A549 (cell line): ENCODE measurements around the gene TFG. TPM values are rescaled to one million over a fixed set of nuclear protein-coding genes. Genes with fewer than 3 reads are reported as not detected.

Experiments
- ATAC-seq, 2 experiments: fragments of 200-7000 bp in 1 of 2; fragments of >200 bp in 1 of 2; cut with Nextera tagmentation in 1 of 2; cut with Tn5 transposase in 1 of 2; 3 replicates each; pipeline versions ENCODE4 v1.8.0 to v1.9.1; 2018 to 2020; ENCODE audit warnings: mild to moderate bottlenecking in 1 of 2, moderate library complexity in 1 of 2
- CTCF ChIA-PET: fragments of 300-600 bp; sonication (Branson Sonifier 250); formaldehyde crosslinking; extraction: SDS; loops from one replicate; lab custom pipeline; 2021; ENCODE audit warnings: antibody characterized with exemption, inconsistent platforms; lab: Yijun Ruan, JAX
- POLR2A ChIA-PET: fragments of 350-600 bp; formaldehyde crosslinking; extraction: SDS; loops from one replicate; lab custom pipeline; 2021; ENCODE audit warnings: antibody characterized with exemption, inconsistent platforms; lab: Yijun Ruan, JAX
- DNase-seq, 2 experiments: peaks; one replicate each; pipeline versions ENCODE4 v3.0.0 to v3.0.0-alpha.2; 2011 to 2016; ENCODE audit warnings: low read depth in 1 of 2, low spot score in 1 of 2
- FAIRE-seq: peaks from 2 replicates; lab custom pipeline; 2011; peaks lifted over from hg19 to GRCh38; lab: Jason Lieb, UNC
- H3K27ac ChIP-seq, 2 experiments: fragments of >200 bp; sonication (Bioruptor Twin); formaldehyde crosslinking; 3 replicates each; pipeline ENCODE4 v1.5.1; 2016 to 2017
- H3K4me1 ChIP-seq: fragments of >200 bp; sonication (Bioruptor Twin); formaldehyde crosslinking; 3 replicates; pipeline ENCODE4 v1.6.1; 2016
- H3K4me2 ChIP-seq: fragments of >200 bp; sonication (Bioruptor Twin); formaldehyde crosslinking; 3 replicates; pipeline ENCODE4 v1.6.1; 2016
- H3K4me3 ChIP-seq: fragments of >200 bp; sonication (Bioruptor Twin); formaldehyde crosslinking; 3 replicates; pipeline ENCODE4 v1.5.1; 2016
- H3K9me3 ChIP-seq: fragments of >200 bp; sonication (Bioruptor Twin); formaldehyde crosslinking; 3 replicates; pipeline ENCODE4 v1.6.1; 2016
- CEBPB ChIP-seq, 2 experiments: fragments of >200 bp in 1 of 2; sonication (Bioruptor Twin) in 1 of 2; formaldehyde crosslinking in 1 of 2; IDR thresholded peaks; 2 replicates each; pipeline ENCODE4 v1.6.1; 2012 to 2016
- CHD2 ChIP-seq: fragments of 150-350 bp; IDR thresholded peaks from 2 replicates; pipeline ENCODE4 v1.6.1; 2014; ENCODE audit warnings: low read length; ENCODE audit not compliant: partially characterized antibody
- FOSB ChIP-seq: fragments of 250-450 bp; sonication (Bioruptor Pico); IDR thresholded peaks from 2 replicates; pipeline ENCODE4 v1.5.0; 2020; ENCODE audit warnings: mild to moderate bottlenecking, moderate library complexity
- FOSL2 ChIP-seq, 2 experiments: fragments of 450-650 bp in 1 of 2; fragments of >200 bp in 1 of 2; sonication (Bioruptor Twin) in 1 of 2; formaldehyde crosslinking; IDR thresholded peaks; 2 replicates each; pipeline versions ENCODE4 v1.5.0 to v1.6.1; 2016 to 2020; ENCODE audit warnings: mild to moderate bottlenecking in 1 of 2, moderate library complexity in 1 of 2
- HOXB13 ChIP-seq: fragments of 250-450 bp; sonication (Bioruptor Pico); IDR thresholded peaks from 2 replicates; pipeline ENCODE4 v1.5.0; 2020; ENCODE audit warnings: low read depth, mild to moderate bottlenecking, moderate library complexity
- JUN ChIP-seq, 2 experiments: fragments of >200 bp; sonication (Bioruptor Twin); formaldehyde crosslinking; IDR thresholded peaks; 2 replicates in 1 of 2; 3 replicates in 1 of 2; pipeline ENCODE4 v1.6.1; 2016 to 2017
- KDM5A ChIP-seq: fragments of 200-600 bp; sonication (generic); IDR thresholded peaks from 2 replicates; pipeline ENCODE4 v1.6.1; 2016; ENCODE audit warnings: antibody characterized with exemption, mild to moderate bottlenecking
- MAZ ChIP-seq: fragments of 150-350 bp; IDR thresholded peaks from 2 replicates; pipeline ENCODE4 v1.6.1; 2014; ENCODE audit warnings: antibody characterized with exemption, low read depth, low read length, borderline replicate concordance
- RAD21 ChIP-seq, 2 experiments: fragments of >200 bp in 1 of 2; sonication (Bioruptor Twin) in 1 of 2; formaldehyde crosslinking in 1 of 2; IDR thresholded peaks in 1 of 2; conservative IDR thresholded peaks in 1 of 2; 2 replicates in 1 of 2; 3 replicates in 1 of 2; pipeline ENCODE4 v1.6.1; 2012 to 2018; ENCODE audit warnings: inconsistent platforms in 1 of 2
- RCOR1 ChIP-seq: fragments of 150-350 bp; IDR thresholded peaks from 2 replicates; pipeline ENCODE4 v1.6.1; 2014; ENCODE audit warnings: antibody characterized with exemption, low read length, low read depth
- RNF2 ChIP-seq: fragments of 200-600 bp; sonication (generic); IDR thresholded peaks from 2 replicates; pipeline ENCODE4 v1.6.1; 2016; ENCODE audit warnings: low read depth, mild to moderate bottlenecking, antibody characterized with exemption, moderate library complexity, borderline replicate concordance
- SMC3 ChIP-seq: fragments of >200 bp; sonication (Bioruptor Twin); formaldehyde crosslinking; IDR thresholded peaks from 3 replicates; pipeline ENCODE4 v1.6.1; 2018; ENCODE audit warnings: inconsistent platforms
- TFCP2L1 ChIP-seq: fragments of 250-450 bp; sonication (Bioruptor Pico); IDR thresholded peaks from 2 replicates; pipeline ENCODE4 v1.5.0; 2021; ENCODE audit warnings: mild to moderate bottlenecking
- ZC3H11A ChIP-seq: fragments of 450-650 bp; IDR thresholded peaks from 2 replicates; pipeline ENCODE4 v1.6.1; 2014; ENCODE audit warnings: antibody characterized with exemption, mild to moderate bottlenecking
- ZFP36 ChIP-seq: fragments of 450-650 bp; IDR thresholded peaks from 2 replicates; pipeline ENCODE4 v1.6.1; 2014; ENCODE audit warnings: borderline replicate concordance; ENCODE audit not compliant: partially characterized antibody
- WGBS: methylation state at CpG from one replicate; pipeline ENCODE4 v1.1.6; 2017; ENCODE audit errors: missing lambda C conversion rate; 5-methylcytosine and 5-hydroxymethylcytosine counted together
- polyA plus RNA-seq, 4 experiments: library from polyadenylated mRNA; depleted of rRNA in 3 of 4; stranded (reverse); fragments of >200 nt; fragmentation: RNase III in 1 of 4; extraction: RNeasy Plus Mini Kit Qiagen cat#74134 plus additional on column Dnase treatment in 1 of 4; gene quantifications; 2 replicates in 3 of 4; 3 replicates in 1 of 4; pipeline ENCODE4 v1.2.3, GENCODE V29; 2011 to 2017
- TF ChIP-seq, protein P1 (sequence below): fragments of 200-600 bp; sonication (generic); IDR thresholded peaks from 2 replicates; pipeline ENCODE4 v1.6.1; 2016; ENCODE audit warnings: antibody characterized with exemption, mild to moderate bottlenecking, moderate library complexity
- TF ChIP-seq, protein P2 (sequence below): IDR thresholded peaks from 2 replicates; pipeline ENCODE4 v1.6.1; 2012
- TF ChIP-seq, protein P3 (sequence below): fragments of 250-450 bp; sonication (Bioruptor Pico); IDR thresholded peaks from 2 replicates; pipeline ENCODE4 v1.5.0; 2020; ENCODE audit warnings: low read depth, mild to moderate bottlenecking, moderate library complexity

Gene TFG
- polyA plus RNA-seq, 2 of the 4 experiments (the other 2 are of a cell fraction) = 135 to 153 TPM

- CTCF ChIA-PET = interaction anchor here (1.4 to 2.0 kb wide), 2 partner anchors 10 to 13 kb away, joined by 5 to 7 read pairs; no protein-coding TSS in a partner anchor
- POLR2A ChIA-PET = interaction anchor here (1.1 kb wide), 1 partner anchor 27 kb away, joined by 3 read pairs; the partner anchor contains the start of gene TFG
- no peak for DNase-seq
- FAIRE-seq = no peak
- H3K4me1 ChIP-seq = no peaks in the 10 kb centered on the region
- no peaks in the 10 kb centered on the region for H3K9me3 ChIP-seq
- H3K4me2 ChIP-seq = no peak overlapping the region
- H3K27ac ChIP-seq = no peak overlapping the region
- ATAC-seq = peak in 1 of 2 experiments; percentile 30; a peak in 3 of 6 replicates
- 84% methylated on average over 24 of the region's 41 CpGs for WGBS
- no peak for TF ChIP-seq KDM5A
- TF ChIP-seq, protein P1, sequence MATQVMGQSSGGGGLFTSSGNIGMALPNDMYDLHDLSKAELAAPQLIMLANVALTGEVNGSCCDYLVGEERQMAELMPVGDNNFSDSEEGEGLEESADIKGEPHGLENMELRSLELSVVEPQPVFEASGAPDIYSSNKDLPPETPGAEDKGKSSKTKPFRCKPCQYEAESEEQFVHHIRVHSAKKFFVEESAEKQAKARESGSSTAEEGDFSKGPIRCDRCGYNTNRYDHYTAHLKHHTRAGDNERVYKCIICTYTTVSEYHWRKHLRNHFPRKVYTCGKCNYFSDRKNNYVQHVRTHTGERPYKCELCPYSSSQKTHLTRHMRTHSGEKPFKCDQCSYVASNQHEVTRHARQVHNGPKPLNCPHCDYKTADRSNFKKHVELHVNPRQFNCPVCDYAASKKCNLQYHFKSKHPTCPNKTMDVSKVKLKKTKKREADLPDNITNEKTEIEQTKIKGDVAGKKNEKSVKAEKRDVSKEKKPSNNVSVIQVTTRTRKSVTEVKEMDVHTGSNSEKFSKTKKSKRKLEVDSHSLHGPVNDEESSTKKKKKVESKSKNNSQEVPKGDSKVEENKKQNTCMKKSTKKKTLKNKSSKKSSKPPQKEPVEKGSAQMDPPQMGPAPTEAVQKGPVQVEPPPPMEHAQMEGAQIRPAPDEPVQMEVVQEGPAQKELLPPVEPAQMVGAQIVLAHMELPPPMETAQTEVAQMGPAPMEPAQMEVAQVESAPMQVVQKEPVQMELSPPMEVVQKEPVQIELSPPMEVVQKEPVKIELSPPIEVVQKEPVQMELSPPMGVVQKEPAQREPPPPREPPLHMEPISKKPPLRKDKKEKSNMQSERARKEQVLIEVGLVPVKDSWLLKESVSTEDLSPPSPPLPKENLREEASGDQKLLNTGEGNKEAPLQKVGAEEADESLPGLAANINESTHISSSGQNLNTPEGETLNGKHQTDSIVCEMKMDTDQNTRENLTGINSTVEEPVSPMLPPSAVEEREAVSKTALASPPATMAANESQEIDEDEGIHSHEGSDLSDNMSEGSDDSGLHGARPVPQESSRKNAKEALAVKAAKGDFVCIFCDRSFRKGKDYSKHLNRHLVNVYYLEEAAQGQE = no peak
- no peak for TF ChIP-seq ZFP36
- no peak for TF ChIP-seq HOXB13 (CRISPR knock-in tag)
- TF ChIP-seq, protein P2, sequence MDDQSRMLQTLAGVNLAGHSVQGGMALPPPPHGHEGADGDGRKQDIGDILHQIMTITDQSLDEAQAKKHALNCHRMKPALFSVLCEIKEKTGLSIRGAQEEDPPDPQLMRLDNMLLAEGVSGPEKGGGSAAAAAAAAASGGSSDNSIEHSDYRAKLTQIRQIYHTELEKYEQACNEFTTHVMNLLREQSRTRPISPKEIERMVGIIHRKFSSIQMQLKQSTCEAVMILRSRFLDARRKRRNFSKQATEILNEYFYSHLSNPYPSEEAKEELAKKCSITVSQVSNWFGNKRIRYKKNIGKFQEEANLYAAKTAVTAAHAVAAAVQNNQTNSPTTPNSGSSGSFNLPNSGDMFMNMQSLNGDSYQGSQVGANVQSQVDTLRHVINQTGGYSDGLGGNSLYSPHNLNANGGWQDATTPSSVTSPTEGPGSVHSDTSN = no peak
- TF ChIP-seq, protein P3, sequence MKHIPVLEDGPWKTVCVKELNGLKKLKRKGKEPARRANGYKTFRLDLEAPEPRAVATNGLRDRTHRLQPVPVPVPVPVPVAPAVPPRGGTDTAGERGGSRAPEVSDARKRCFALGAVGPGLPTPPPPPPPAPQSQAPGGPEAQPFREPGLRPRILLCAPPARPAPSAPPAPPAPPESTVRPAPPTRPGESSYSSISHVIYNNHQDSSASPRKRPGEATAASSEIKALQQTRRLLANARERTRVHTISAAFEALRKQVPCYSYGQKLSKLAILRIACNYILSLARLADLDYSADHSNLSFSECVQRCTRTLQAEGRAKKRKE (CRISPR knock-in tag) = no peak
- TF ChIP-seq CEBPB (IDR thresholded peaks at IDR 0.05) = no peak
- no peak for TF ChIP-seq FOSB (CRISPR knock-in tag)
- TF ChIP-seq MAZ = no peak
- no peak for TF ChIP-seq RAD21 (conservative IDR thresholded peaks at IDR 0.05 in 1 of 2, IDR thresholded peaks at IDR 0.05 in 1 of 2)
- no peak for TF ChIP-seq SMC3
- no peak for TF ChIP-seq RNF2
- TF ChIP-seq JUN (IDR thresholded peaks at IDR 0.05) = no peak
- no peak for TF ChIP-seq FOSL2 (IDR thresholded peaks at IDR 0.05)
- TF ChIP-seq FOSL2 (CRISPR knock-in tag; IDR thresholded peaks at IDR 0.05) = no peak
- TF ChIP-seq TFCP2L1 (CRISPR knock-in tag) = no peak
- no peak for TF ChIP-seq ZC3H11A
- TF ChIP-seq CHD2 = no peak
- TF ChIP-seq RCOR1 = no peak
- no peak overlapping the region for H3K4me3 ChIP-seq
Observed at GRCh38 chr3:100682056-100682853, 27.0 kb upstream of the TFG start.
